B cell (primary cell): ENCODE results near the gene ATP5PB. TPM values are rescaled to one million over a fixed set of nuclear protein-coding genes. Genes with fewer than 3 reads are reported as not detected.

Experiments used
- ATAC-seq: fragments of 200-7000 bp; cut with Tn5 transposase; one replicate; pipeline ENCODE4 v1.10.0; 2021; ENCODE audit warnings: low read depth, mild to moderate bottlenecking, moderate number of reproducible peaks, moderate library complexity
- CTCF ChIA-PET: fragments of 350-600 bp; sonication (Branson Sonifier 250); formaldehyde crosslinking; loops from one replicate; lab custom pipeline; 2021; ENCODE audit warnings: antibody characterized with exemption, inconsistent platforms; lab: Charles Lee
- POLR2A ChIA-PET: fragments of 350-600 bp; sonication (Branson Sonifier 250); formaldehyde crosslinking; loops from one replicate; lab custom pipeline; 2021; ENCODE audit warnings: antibody characterized with exemption; lab: Charles Lee
- DNase-seq: peaks from one replicate; pipeline ENCODE4 v3.0.0; 2013
- H2AFZ ChIP-seq: 2 replicates; pipeline ENCODE4 v1.6.1; 2012; ENCODE audit warnings: mild to moderate bottlenecking, low read depth, low read length; ENCODE audit not compliant: insufficient read depth, poor library complexity, severe bottlenecking
- H3K27ac ChIP-seq, 2 donors: 1 replicate in 1 of 2; 2 replicates in 1 of 2; pipeline ENCODE4 v1.5.1; 2012 to 2013; ENCODE audit warnings: low read length in 2 of 2, mild to moderate bottlenecking in 2 of 2, moderate library complexity in 1 of 2
- H3K27me3 ChIP-seq, 4 experiments: fragments of 200-600 bp in 1 of 4; sonication (generic) in 1 of 4; replicated peaks in 1 of 4; 1 replicate in 2 of 4; 2 replicates in 2 of 4; pipeline versions ENCODE4 v1.6.1 to v1.7.0; 2013 to 2016; ENCODE audit warnings: low read length in 3 of 4, mild to moderate bottlenecking in 2 of 4, mixed read lengths in 1 of 4, moderate library complexity in 1 of 4; ENCODE audit not compliant: insufficient read depth in 4 of 4, control insufficient read depth in 3 of 4; ENCODE audit errors: control extremely low read depth in 1 of 4
- H3K36me3 ChIP-seq, 2 experiments: replicated peaks in 1 of 2; 1 replicate in 1 of 2; 2 replicates in 1 of 2; pipeline versions ENCODE4 v1.6.1 to v1.7.1; 2013; ENCODE audit warnings: low read length in 1 of 2; ENCODE audit not compliant: insufficient read depth in 2 of 2, control insufficient read depth in 1 of 2; ENCODE audit errors: control extremely low read depth in 1 of 2, extremely low read depth in 1 of 2
- H3K4me1 ChIP-seq, 2 donors: fragments of 200-600 bp in 1 of 2; sonication (generic) in 1 of 2; 1 replicate in 1 of 2; 2 replicates in 1 of 2; pipeline versions ENCODE4 v1.5.1 to v1.6.1; 2013 to 2017; ENCODE audit warnings: low read length in 2 of 2; ENCODE audit not compliant: control insufficient read depth in 2 of 2, insufficient read depth in 2 of 2
- H3K4me2 ChIP-seq: replicated peaks from 2 replicates; pipeline ENCODE3; 2012; ENCODE audit warnings: mild to moderate bottlenecking, low read depth, low read length; ENCODE audit not compliant: poor library complexity, severe bottlenecking
- H3K4me3 ChIP-seq, 5 experiments: fragments of 200-600 bp in 1 of 5; sonication (generic) in 1 of 5; 1 replicate in 3 of 5; 2 replicates in 2 of 5; pipeline versions ENCODE4 v1.5.1 to v1.7.0; 2011 to 2016; ENCODE audit warnings: low read length in 4 of 5, mild to moderate bottlenecking in 4 of 5, low read depth in 2 of 5, control low read depth in 1 of 5, moderate library complexity in 1 of 5; ENCODE audit not compliant: insufficient read depth in 1 of 5; ENCODE audit errors: control extremely low read depth in 1 of 5, extremely low read depth in 1 of 5
- H3K79me2 ChIP-seq: fragments of 200-600 bp; sonication (generic); one replicate; pipeline ENCODE4 v1.6.0; 2016; ENCODE audit warnings: low read length; ENCODE audit not compliant: control insufficient read depth, insufficient read depth
- H3K9ac ChIP-seq: fragments of 200-600 bp; sonication (generic); 2 replicates; pipeline ENCODE4 v1.6.1; 2017; ENCODE audit warnings: mild to moderate bottlenecking, low read length, moderate library complexity
- H3K9me3 ChIP-seq, 3 donors: one replicate each; pipeline versions ENCODE4 v1.6.1 to v1.7.1; 2013; ENCODE audit warnings: low read length in 2 of 3; ENCODE audit not compliant: control insufficient read depth in 2 of 3, insufficient read depth in 1 of 3; ENCODE audit errors: control extremely low read depth in 1 of 3
- H4K20me1 ChIP-seq: 2 replicates; pipeline ENCODE4 v1.6.0; 2012; ENCODE audit warnings: mild to moderate bottlenecking, low read length; ENCODE audit not compliant: insufficient read depth, control insufficient read depth, poor library complexity, severe bottlenecking
- H3K27ac Mint-ChIP-seq: one replicate; pipeline ENCODE4 v1.8.0; 2021; ENCODE audit warnings: mixed read lengths
- H3K27me3 Mint-ChIP-seq: one replicate; pipeline ENCODE4 v1.8.0; 2021; ENCODE audit warnings: mixed read lengths
- H3K4me1 Mint-ChIP-seq: one replicate; pipeline ENCODE4 v1.8.0; 2021; ENCODE audit warnings: mixed read lengths
- H3K4me3 Mint-ChIP-seq: one replicate; pipeline ENCODE4 v1.8.0; 2021; ENCODE audit warnings: mixed read lengths
- H3K9me3 Mint-ChIP-seq: one replicate; pipeline ENCODE4 v1.8.0; 2022; ENCODE audit warnings: mixed read lengths; ENCODE audit not compliant: insufficient read depth
- CTCF ChIP-seq: fragments of 200-600 bp; IDR thresholded peaks from one replicate; pipeline ENCODE4 v1.8.0; 2022; ENCODE audit warnings: antibody characterized with exemption, mild to moderate bottlenecking
- EZH2 ChIP-seq: IDR thresholded peaks from 2 replicates; pipeline ENCODE4 v1.6.1; 2012; ENCODE audit warnings: borderline replicate concordance, low read depth, mild to moderate bottlenecking, moderate library complexity, low read length; ENCODE audit not compliant: insufficient read depth, poor library complexity, severe bottlenecking
- WGBS: methylation state at CpG from one replicate; pipeline ENCODE4 v1.1.5; 2013; ENCODE audit warnings: missing lambda C conversion rate; ENCODE audit not compliant: insufficient coverage; 5-methylcytosine and 5-hydroxymethylcytosine counted together
- intact Hi-C: fragments of 100-400 bp; cut with micrococcal nuclease; formaldehyde crosslinking; loops from one replicate; pipeline ENCODE4 v1.10.0; 2022
- polyA plus RNA-seq: library from polyadenylated mRNA; depleted of rRNA; stranded (reverse); fragments of >200 nt; gene quantifications from 2 replicates; pipeline ENCODE4 v1.2.3, GENCODE V29; 2012
- total RNA-seq, 2 donors: library from RNA; stranded (reverse); fragments of 120-200 nt in 1 of 2; gene quantifications; 1 replicate in 1 of 2; 2 replicates in 1 of 2; pipeline versions ENCODE4 v1.2.3 to v1.2.4, GENCODE V29; 2013 to 2022

Gene ATP5PB
- total and polyA plus RNA-seq, 2 donors (not counting 1 experiment from before 2014, with no cell fraction given), result 81.2 to 110 TPM

DNA sequence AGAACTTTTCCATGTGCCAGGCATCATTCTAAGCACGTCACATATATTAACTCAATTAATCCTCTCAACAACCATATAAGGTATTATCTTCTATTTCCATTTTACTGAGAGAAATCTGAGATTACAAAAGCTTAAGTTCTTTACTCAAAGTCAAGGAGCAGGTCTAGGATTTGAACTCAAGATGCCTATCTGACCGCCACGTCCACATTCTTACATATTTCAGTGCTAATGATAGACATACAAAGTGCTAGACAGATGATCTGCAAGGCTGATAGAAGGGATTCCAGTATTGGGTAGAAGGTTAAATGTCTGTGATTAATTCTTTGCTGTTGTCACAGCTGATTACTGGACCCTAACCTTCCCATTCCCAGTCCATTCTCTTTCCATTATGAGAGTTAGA is 4.4 kb downstream of the ATP5PB start:
- Histone ChIP-seq H3K9me3 (no peaks in the 10 kb centered on the region), H3K4me2 (no peak overlapping the region), H3K4me3 (no peak overlapping the region), H4K20me1 (peaks cover 29% of the 10 kb centered on the region), H3K79me2 (peaks cover 72% of the 10 kb centered on the region), H3K4me1 (peaks cover 39 to 41% of the 10 kb centered on the region in 2 donors), H2AFZ (no peak overlapping the region), H3K9ac (no peak overlapping the region), H3K27ac (no peak overlapping the region), H3K36me3 (peaks cover 10 to 59% of the 10 kb centered on the region in 2 experiments), H3K27me3 (no peaks in the 10 kb centered on the region)
- Mint-ChIP-seq H3K4me3 (no peak overlapping the region), H3K9me3 (no peaks in the 10 kb centered on the region), H3K27me3 (no peaks in the 10 kb centered on the region), H3K4me1 (peaks cover 66% of the 10 kb centered on the region), H3K27ac (no peak overlapping the region)
- ChIA-PET CTCF (interaction anchor here (0.7 to 1.9 kb wide), 9 partner anchors 9 to 231 kb away, joined by 3 to 8 read pairs (median 5); no protein-coding TSS in a partner anchor), POLR2A (interaction anchor here (0.6 to 0.7 kb wide), 2 partner anchors 51 to 286 kb away, joined by 3 to 8 read pairs; no protein-coding TSS in a partner anchor)
- ATAC-seq (no peak), DNase-seq (no peak)
- WGBS, result 100% methylated on average over 1 of the region's 3 CpGs
- TF ChIP-seq EZH2 (no peak), CTCF (no peak)
- intact Hi-C loops, result no loop called here

- H3K4me1 ChIP-seq, result peaks cover 33 to 38% of the 10 kb centered on the region in 2 donors
- no peak overlapping the region for H3K9ac ChIP-seq
- H3K4me3 ChIP-seq, result no peak overlapping the region
- TF ChIP-seq EZH2 (no peak), CTCF (no peak)
- H3K27me3 ChIP-seq, result no peaks in the 10 kb centered on the region
- intact Hi-C loops, result no loop called here
- WGBS, result no CpG with 5 or more reads among the region's 5 CpGs
- DNase-seq (no peak), ATAC-seq (no peak)
- no peak overlapping the region for H2AFZ ChIP-seq
- no peaks in the 10 kb centered on the region for H3K27me3 Mint-ChIP-seq
- H4K20me1 ChIP-seq, result peaks cover 29% of the 10 kb centered on the region
- H3K4me2 ChIP-seq, result peak overlapping the region; percentile 15
- H3K79me2 ChIP-seq, result peaks cover 61% of the 10 kb centered on the region
- no peaks in the 10 kb centered on the region for H3K9me3 Mint-ChIP-seq
- no peak overlapping the region for H3K4me3 Mint-ChIP-seq
- no peaks in the 10 kb centered on the region for H3K9me3 ChIP-seq
- peaks cover 16 to 72% of the 10 kb centered on the region in 2 experiments for H3K36me3 ChIP-seq
- peak overlapping the region; percentile 46 for H3K27ac Mint-ChIP-seq
- CTCF ChIA-PET, result no interaction called here
- POLR2A ChIA-PET, result no interaction called here
- H3K27ac ChIP-seq, result peak overlapping the region in 1 of 2 donors; percentile 42
- H3K4me1 Mint-ChIP-seq, result peaks cover 55% of the 10 kb centered on the region
Observed at GRCh38 chr1:111454859-111455641, 5.8 kb downstream of the ATP5PB start.
